ENCODE measurements around the gene NQO1. TPM values are rescaled to one million over a fixed set of nuclear protein-coding genes. Genes with fewer than 3 reads are reported as not detected.

Gene NQO1
- total RNA-seq, 2 experiments from 2014 or later, result 0.25 to 0.80 TPM

DNA sequence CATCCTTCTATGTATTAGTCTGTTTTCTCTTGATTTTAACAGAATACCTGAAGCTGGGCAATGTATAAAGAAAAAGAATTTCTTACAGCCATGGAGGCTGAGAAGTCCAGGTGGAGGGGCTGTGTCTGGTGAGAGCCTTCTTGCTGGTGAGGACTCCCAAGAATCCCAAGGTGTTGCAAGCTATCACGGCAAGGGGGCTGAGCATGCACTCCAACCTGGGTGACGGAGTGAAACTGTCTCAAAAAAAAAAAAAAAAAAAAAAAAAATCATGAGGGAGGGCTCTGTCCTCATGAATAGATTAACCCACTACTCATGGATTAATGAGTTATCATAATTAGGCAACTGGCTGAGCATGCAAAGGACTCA, 19.4 kb downstream of the NQO1 start:
- no peak for DNase-seq
- no peak for ATAC-seq (ENCODE audit: poor library complexity)
- no peak overlapping the region for H3K27ac ChIP-seq (ENCODE audit: low read depth in 1 of 2, low read length in 2 of 2)
- no peaks in the 10 kb centered on the region for H3K9me3 Mint-ChIP-seq
- no peaks in the 10 kb centered on the region for H3K4me1 ChIP-seq (ENCODE audit: insufficient read depth, low read length)
- no peaks in the 10 kb centered on the region for H3K9me3 ChIP-seq (ENCODE audit: control insufficient read depth in 1 of 2, insufficient read depth in 1 of 2, low read length in 2 of 2)
- no peak for TF ChIP-seq CTCF (IDR thresholded peaks at IDR 0.05)
- ChIA-PET POLR2A (interaction anchor here (2.1 kb wide), 1 partner anchor 48 kb away, joined by 8 read pairs; the partner anchor contains the start of gene NOB1), CTCF (no interaction called here)
- no peaks in the 10 kb centered on the region for H3K36me3 ChIP-seq (ENCODE audit: insufficient read depth, low read length)
- H3K36me3 Mint-ChIP-seq (ENCODE audit: low read depth), result peaks cover 4% of the 10 kb centered on the region
- H3K27me3 Mint-ChIP-seq, result no peaks in the 10 kb centered on the region
- intact Hi-C loops (cut with DNase I, micrococcal nuclease), result no loop called here
- H3K4me1 Mint-ChIP-seq (ENCODE audit: low read depth), result peaks cover 4% of the 10 kb centered on the region
- no peak overlapping the region for H3K4me3 ChIP-seq (ENCODE audit: low read length)
- H3K27me3 ChIP-seq (ENCODE audit: control insufficient read depth in 1 of 2, insufficient read depth in 2 of 2, low read length in 2 of 2), result no peaks in the 10 kb centered on the region
- H3K27ac Mint-ChIP-seq, result no peak overlapping the region
- H3K4me3 Mint-ChIP-seq, result no peak overlapping the region

DNA sequence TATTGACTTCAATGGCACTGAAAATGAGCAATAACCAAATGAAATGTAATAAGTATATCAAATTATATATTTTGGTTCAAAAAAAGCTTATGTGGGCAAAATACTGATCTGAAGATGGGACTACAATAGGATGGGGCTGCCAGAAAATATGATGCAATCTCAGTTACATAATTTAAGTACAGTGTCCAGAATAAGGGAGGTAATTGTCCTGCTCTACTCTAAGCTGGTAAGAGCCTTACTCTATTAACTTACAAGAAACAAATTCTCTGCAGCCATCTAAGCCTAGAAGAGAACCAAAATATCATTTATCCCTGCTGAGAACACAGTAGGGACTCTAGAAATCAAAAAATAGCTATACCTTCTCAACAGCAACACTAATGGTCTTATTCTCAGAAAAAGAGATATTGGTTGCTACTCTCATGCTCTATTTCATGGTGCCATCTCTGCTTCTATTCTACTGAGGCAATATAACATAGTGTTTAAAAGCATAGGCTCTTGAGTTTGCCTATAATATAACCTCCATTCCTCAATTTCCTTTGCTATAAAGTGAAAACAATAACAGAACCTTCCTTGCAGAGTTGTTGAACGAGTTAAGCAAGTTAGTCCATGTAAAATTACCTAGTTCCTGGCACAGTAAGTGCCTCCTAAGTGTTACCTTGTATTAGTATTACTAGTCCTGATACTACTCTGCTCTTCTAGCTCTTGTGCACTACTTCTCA, 19.9 kb downstream of the NQO1 start:
- Histone ChIP-seq H3K27me3 (ENCODE audit: control insufficient read depth in 1 of 2, insufficient read depth in 2 of 2, low read length in 2 of 2) (no peaks in the 10 kb centered on the region), H3K4me3 (ENCODE audit: low read length) (no peak overlapping the region), H3K4me1 (ENCODE audit: insufficient read depth, low read length) (no peaks in the 10 kb centered on the region), H3K27ac (ENCODE audit: low read depth in 1 of 2, low read length in 2 of 2) (no peak overlapping the region), H3K36me3 (ENCODE audit: insufficient read depth, low read length) (peaks cover 2% of the 10 kb centered on the region), H3K9me3 (ENCODE audit: control insufficient read depth in 1 of 2, insufficient read depth in 1 of 2, low read length in 2 of 2) (no peaks in the 10 kb centered on the region)
- Mint-ChIP-seq H3K4me1 (ENCODE audit: low read depth) (peaks cover 4% of the 10 kb centered on the region), H3K4me3 (no peak overlapping the region), H3K9me3 (no peaks in the 10 kb centered on the region), H3K27ac (no peak overlapping the region), H3K36me3 (ENCODE audit: low read depth) (peaks cover 4% of the 10 kb centered on the region), H3K27me3 (no peaks in the 10 kb centered on the region)
- CTCF ChIA-PET, result interaction anchor here (0.9 kb wide), 1 partner anchor 34 kb away, joined by 3 read pairs; no protein-coding TSS in a partner anchor
- ATAC-seq (ENCODE audit: poor library complexity) (no peak), DNase-seq (no peak)
- intact Hi-C loops (cut with DNase I, micrococcal nuclease), result no loop called here
- TF ChIP-seq CTCF (IDR thresholded peaks at IDR 0.05), result no peak
- POLR2A ChIA-PET, result interaction anchor here (2.1 kb wide), 1 partner anchor 48 kb away, joined by 8 read pairs; the partner anchor contains the start of gene NOB1

GRCh38 chr16:69703638-69704037, 22.7 kb downstream of the NQO1 start:
- Mint-ChIP-seq H3K9me3 (no peaks in the 10 kb centered on the region), H3K4me3 (no peak overlapping the region), H3K4me1 (ENCODE audit: low read depth) (no peaks in the 10 kb centered on the region), H3K27ac (no peak overlapping the region), H3K27me3 (no peaks in the 10 kb centered on the region), H3K36me3 (ENCODE audit: low read depth) (peaks cover 24% of the 10 kb centered on the region)
- CTCF ChIA-PET, result no interaction called here
- DNase-seq, result no peak
- no peak for ATAC-seq (ENCODE audit: poor library complexity)
- H3K36me3 ChIP-seq (ENCODE audit: insufficient read depth, low read length), result peaks cover 9% of the 10 kb centered on the region
- POLR2A ChIA-PET, result interaction anchor here (1.3 kb wide), 1 partner anchor 51 kb away, joined by 4 read pairs; the partner anchor contains the start of gene NOB1
- TF ChIP-seq CTCF (IDR thresholded peaks at IDR 0.05), result no peak
- no peaks in the 10 kb centered on the region for H3K9me3 ChIP-seq (ENCODE audit: control insufficient read depth in 1 of 2, insufficient read depth in 1 of 2, low read length in 2 of 2)
- H3K27me3 ChIP-seq (ENCODE audit: control insufficient read depth in 1 of 2, insufficient read depth in 2 of 2, low read length in 2 of 2), result no peaks in the 10 kb centered on the region
- intact Hi-C loops (cut with DNase I, micrococcal nuclease), result no loop called here
- no peak overlapping the region for H3K4me3 ChIP-seq (ENCODE audit: low read length)
- no peaks in the 10 kb centered on the region for H3K4me1 ChIP-seq (ENCODE audit: insufficient read depth, low read length)
- no peak overlapping the region for H3K27ac ChIP-seq (ENCODE audit: low read depth in 1 of 2, low read length in 2 of 2)
